PC-9 (cell line): ENCODE data around the gene SASH3. TPM values are rescaled to one million over a fixed set of nuclear protein-coding genes. Genes with fewer than 3 reads are reported as not detected.

Experiments used
- BruUV-seq: library from RNA; stranded (reverse); fragments of 400-500 nt; replicated peaks from 2 replicates; lab custom pipeline; 2021; lab: Mats Ljungman, UMichigan
- CTCF ChIA-PET: fragments of 300-600 bp; sonication (Branson Sonifier 250); formaldehyde crosslinking; loops from one replicate; lab custom pipeline; 2022; ENCODE audit warnings: antibody characterized with exemption; lab: Charles Lee
- POLR2A ChIA-PET: fragments of 300-600 bp; sonication (Branson Sonifier 250); formaldehyde crosslinking; loops from one replicate; lab custom pipeline; 2022; ENCODE audit warnings: antibody characterized with exemption; ENCODE audit not compliant: unreplicated experiment; lab: Charles Lee
- DNase-seq, 2 experiments: peaks; one replicate each; pipeline versions ENCODE4 v3.0.0 to v3.0.0-alpha.2; 2015 to 2022; ENCODE audit warnings: mixed read lengths in 1 of 2
- H2AFZ ChIP-seq: fragments of 200-600 bp; sonication (generic); 2 replicates; pipeline ENCODE4 v1.8.1; 2017; ENCODE audit warnings: antibody characterized with exemption
- H3F3A ChIP-seq: fragments of 200-600 bp; sonication (generic); 2 replicates; pipeline ENCODE4 v1.8.1; 2017; ENCODE audit warnings: antibody characterized with exemption, mild to moderate bottlenecking, low read depth; ENCODE audit not compliant: insufficient read depth
- H3K27ac ChIP-seq: fragments of 200-600 bp; sonication (generic); 2 replicates; pipeline ENCODE4 v1.6.1; 2016; ENCODE audit warnings: mixed run types
- H3K27me3 ChIP-seq: fragments of 200-600 bp; sonication (generic); 2 replicates; pipeline ENCODE4 v1.6.1; 2016; ENCODE audit warnings: low read depth, mixed run types; ENCODE audit not compliant: insufficient read depth
- H3K36me3 ChIP-seq: fragments of 200-600 bp; sonication (generic); 2 replicates; pipeline ENCODE4 v1.6.1; 2016; ENCODE audit warnings: low read depth, mixed run types
- H3K4me1 ChIP-seq: fragments of 200-600 bp; sonication (generic); replicated peaks from 2 replicates; pipeline ENCODE4 v1.6.1; 2016; ENCODE audit warnings: mixed run types; ENCODE audit not compliant: insufficient read depth
- H3K4me2 ChIP-seq: fragments of 200-600 bp; sonication (generic); 2 replicates; pipeline ENCODE4 v1.6.1; 2017; ENCODE audit warnings: mixed run types
- H3K4me3 ChIP-seq: fragments of 200-600 bp; sonication (generic); 2 replicates; pipeline ENCODE4 v1.6.1; 2016; ENCODE audit warnings: mixed run types
- H3K79me2 ChIP-seq: fragments of 200-600 bp; sonication (generic); 2 replicates; pipeline ENCODE4 v1.6.1; 2017; ENCODE audit warnings: low read depth, mixed run types
- H3K9me2 ChIP-seq: fragments of 200-600 bp; sonication (generic); 2 replicates; pipeline ENCODE4 v1.8.1; 2017; ENCODE audit warnings: mild to moderate bottlenecking; ENCODE audit not compliant: insufficient read depth
- H3K9me3 ChIP-seq: fragments of 200-600 bp; sonication (generic); 2 replicates; pipeline ENCODE4 v1.8.1; 2016; ENCODE audit warnings: low read depth; ENCODE audit not compliant: insufficient read depth
- H4K20me1 ChIP-seq: fragments of 200-600 bp; sonication (generic); 2 replicates; pipeline ENCODE4 v1.8.1; 2017; ENCODE audit not compliant: insufficient read depth
- EZH2 ChIP-seq: fragments of 200-600 bp; sonication (generic); IDR thresholded peaks from 2 replicates; pipeline ENCODE4 v1.8.0; 2017; ENCODE audit warnings: antibody characterized with exemption, low read depth
- intact Hi-C: fragments of 100-400 bp; cut with micrococcal nuclease; formaldehyde crosslinking; loops from one replicate; pipeline ENCODE4 v1.10.0; 2022; ENCODE audit not compliant: unreplicated experiment
- total RNA-seq: library from RNA; stranded (reverse); gene quantifications from 2 replicates; pipeline ENCODE4 v1.2.3, GENCODE V29; 2021
- TF ChIP-seq, protein P1 (sequence below): fragments of 200-600 bp; sonication (generic); conservative IDR thresholded peaks from 2 replicates; pipeline ENCODE4 v1.6.1; 2017; ENCODE audit warnings: mixed run types, antibody characterized with exemption, mild to moderate bottlenecking, moderate library complexity

SASH3 gene
- total RNA-seq, 1 experiment from 2014 or later = not detected

- H3K27me3 ChIP-seq = no peaks in the 10 kb centered on the region
- no peaks in the 10 kb centered on the region for H3K9me3 ChIP-seq
- no TSS peak for BruUV-seq
- H3K36me3 ChIP-seq = peaks cover 31% of the 10 kb centered on the region
- POLR2A ChIA-PET = no interaction called here
- CTCF ChIA-PET = no interaction called here
- H3F3A ChIP-seq = peaks cover 1% of the 10 kb centered on the region; the same call in 1 of the 2 replicates
- no peak overlapping the region for H3K4me3 ChIP-seq
- no peak overlapping the region for H3K4me2 ChIP-seq
- H3K4me1 ChIP-seq = peaks cover 2% of the 10 kb centered on the region
- H4K20me1 ChIP-seq = peaks cover 51% of the 10 kb centered on the region
- no peak overlapping the region for H2AFZ ChIP-seq
- intact Hi-C loops = no loop called here
- DNase-seq = no peak
- no peaks in the 10 kb centered on the region for H3K9me2 ChIP-seq
- peaks cover 74% of the 10 kb centered on the region for H3K79me2 ChIP-seq
- TF ChIP-seq, protein P1, sequence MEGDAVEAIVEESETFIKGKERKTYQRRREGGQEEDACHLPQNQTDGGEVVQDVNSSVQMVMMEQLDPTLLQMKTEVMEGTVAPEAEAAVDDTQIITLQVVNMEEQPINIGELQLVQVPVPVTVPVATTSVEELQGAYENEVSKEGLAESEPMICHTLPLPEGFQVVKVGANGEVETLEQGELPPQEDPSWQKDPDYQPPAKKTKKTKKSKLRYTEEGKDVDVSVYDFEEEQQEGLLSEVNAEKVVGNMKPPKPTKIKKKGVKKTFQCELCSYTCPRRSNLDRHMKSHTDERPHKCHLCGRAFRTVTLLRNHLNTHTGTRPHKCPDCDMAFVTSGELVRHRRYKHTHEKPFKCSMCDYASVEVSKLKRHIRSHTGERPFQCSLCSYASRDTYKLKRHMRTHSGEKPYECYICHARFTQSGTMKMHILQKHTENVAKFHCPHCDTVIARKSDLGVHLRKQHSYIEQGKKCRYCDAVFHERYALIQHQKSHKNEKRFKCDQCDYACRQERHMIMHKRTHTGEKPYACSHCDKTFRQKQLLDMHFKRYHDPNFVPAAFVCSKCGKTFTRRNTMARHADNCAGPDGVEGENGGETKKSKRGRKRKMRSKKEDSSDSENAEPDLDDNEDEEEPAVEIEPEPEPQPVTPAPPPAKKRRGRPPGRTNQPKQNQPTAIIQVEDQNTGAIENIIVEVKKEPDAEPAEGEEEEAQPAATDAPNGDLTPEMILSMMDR = no peak
- no peak for TF ChIP-seq EZH2
- no peak overlapping the region for H3K27ac ChIP-seq
These were observed 57.1 kb downstream of the SASH3 start for GRCh38 chrX:129836827-129837226.

DNA sequence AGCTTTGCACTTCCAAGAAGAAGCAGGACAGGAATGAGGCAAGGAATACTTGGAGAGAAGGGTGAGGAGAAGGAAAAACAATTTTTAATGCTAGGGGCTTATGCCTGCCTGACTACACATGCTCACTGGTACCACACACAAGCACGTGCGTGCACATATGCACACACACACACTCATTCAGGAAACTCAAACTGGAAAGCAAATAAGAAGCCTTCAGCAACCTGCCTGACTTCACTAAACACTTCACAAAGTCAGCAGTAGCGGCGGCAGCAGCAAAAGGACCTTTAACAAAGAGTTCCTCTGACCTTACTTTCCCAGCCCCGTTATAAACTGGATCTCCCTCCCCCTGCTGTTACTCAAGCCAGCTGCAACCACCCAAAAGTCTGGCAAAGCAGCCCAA lies 60.6 kb downstream of the SASH3 start:
- peaks cover 37% of the 10 kb centered on the region for H4K20me1 ChIP-seq
- no TSS peak for BruUV-seq
- no peak for DNase-seq
- 0 out of 2 replicates have a peak overlapping the region, but pooled peaks have one; percentile 16 for H3K4me2 ChIP-seq
- peaks cover 31% of the 10 kb centered on the region for H3K36me3 ChIP-seq
- CTCF ChIA-PET = interaction anchor here (0.5 kb wide), 1 partner anchor 73 kb away, joined by 3 read pairs; no protein-coding TSS in a partner anchor
- H3K9me2 ChIP-seq = no peaks in the 10 kb centered on the region
- peaks cover 68% of the 10 kb centered on the region for H3K79me2 ChIP-seq
- H2AFZ ChIP-seq = no peak overlapping the region
- POLR2A ChIA-PET = no interaction called here
- H3F3A ChIP-seq = peaks cover 28% of the 10 kb centered on the region
- peaks cover 21% of the 10 kb centered on the region for H3K4me1 ChIP-seq
- intact Hi-C loops = loop anchor here (5.0 kb wide), 1 partner anchor 142 kb away; the partner anchor contains the start of gene BCORL1
- H3K9me3 ChIP-seq = no peaks in the 10 kb centered on the region
- TF ChIP-seq, protein P1 = no peak
- no peak for TF ChIP-seq EZH2
- no peaks in the 10 kb centered on the region for H3K27me3 ChIP-seq
- H3K27ac ChIP-seq = no peak overlapping the region
- no peak overlapping the region for H3K4me3 ChIP-seq

DNA sequence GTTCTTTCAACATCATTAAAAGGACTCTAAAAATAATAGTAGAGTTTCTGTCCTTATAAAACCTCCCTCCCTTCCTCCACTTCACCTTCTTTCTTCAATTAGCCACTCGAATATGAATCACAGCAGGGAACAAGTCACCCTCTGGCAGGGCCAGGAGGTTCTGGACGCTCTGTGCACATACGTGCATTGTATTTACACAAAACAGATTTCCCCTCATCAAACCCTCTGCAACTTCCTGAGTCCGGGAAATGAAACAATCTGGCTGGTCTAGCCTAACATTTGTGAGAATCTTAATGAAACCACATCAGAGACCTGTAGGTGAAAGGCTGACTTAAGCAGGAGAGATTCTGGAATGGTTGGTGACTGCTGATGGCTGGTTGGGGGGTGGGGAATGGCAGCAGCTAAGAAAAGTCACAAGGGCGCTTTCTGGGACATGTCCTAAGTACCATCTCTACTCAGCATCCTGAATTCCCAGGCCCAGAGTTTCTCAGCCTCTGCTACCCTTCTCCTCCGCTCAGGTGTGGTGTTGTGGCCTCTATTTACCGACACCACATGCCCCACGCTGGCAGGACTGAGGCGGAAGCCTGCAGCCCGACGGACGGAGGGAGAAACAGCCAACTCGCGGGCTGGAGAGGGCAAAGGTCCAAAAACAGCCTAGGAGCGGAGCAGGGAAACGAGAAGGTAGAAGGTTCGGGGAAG lies 62.9 kb downstream of the SASH3 start:
- Histone ChIP-seq H3K9me3 (no peaks in the 10 kb centered on the region), H3K4me3 (peak overlapping the region; percentile 90), H3K36me3 (peaks cover 22% of the 10 kb centered on the region), H3K27me3 (no peaks in the 10 kb centered on the region), H3K4me2 (peak overlapping the region; percentile 75), H3K27ac (peak overlapping the region; percentile 97), H3F3A (peaks cover 46% of the 10 kb centered on the region), H3K9me2 (no peaks in the 10 kb centered on the region), H3K79me2 (peaks cover 46% of the 10 kb centered on the region), H4K20me1 (peaks cover 27% of the 10 kb centered on the region), H2AFZ (peak overlapping the region; percentile 84), H3K4me1 (peaks cover 43% of the 10 kb centered on the region)
- TSS peak; percentile 38 for BruUV-seq
- DNase-seq = peak; percentile 27 to 65
- POLR2A ChIA-PET = no interaction called here
- intact Hi-C loops = loop anchor here (1.0 to 5.0 kb wide), 2 partner anchors 35 to 140 kb away; partner anchors contain the start of gene BCORL1
- TF ChIP-seq EZH2 = no peak
- TF ChIP-seq, protein P1 = no peak
- CTCF ChIA-PET = no interaction called here
